Measurements from ENCODE around the gene CREB3L1. TPM values are rescaled to one million over a fixed set of nuclear protein-coding genes. Genes with fewer than 3 reads are reported as not detected.

CREB3L1 gene
- polyA plus RNA-seq, 1 donor, result 40.8 TPM

GRCh38 chr11:46326813-46327416, 49.5 kb downstream of the CREB3L1 start:
- DNase-seq (ENCODE audit: low read depth), result no peak

GRCh38 chr11:46327829-46328228, 50.4 kb downstream of the CREB3L1 start:
- DNase-seq (ENCODE audit: low read depth), result no peak

GRCh38 chr11:46330154-46330553, 52.7 kb downstream of the CREB3L1 start:
- no peak for DNase-seq (ENCODE audit: low read depth)

GRCh38 chr11:46330563-46331281, 53.3 kb downstream of the CREB3L1 start:
- no peak for DNase-seq (ENCODE audit: low read depth)

- DNase-seq (ENCODE audit: low read depth), result no peak
Measured at GRCh38 chr11:46331282-46331984, 54.0 kb downstream of the CREB3L1 start.

GRCh38 chr11:46332093-46332567, 54.7 kb downstream of the CREB3L1 start:
- no peak for DNase-seq (ENCODE audit: low read depth)

- no peak for DNase-seq (ENCODE audit: low read depth)
Measured at GRCh38 chr11:46332568-46333393, 55.3 kb downstream of the CREB3L1 start.

GRCh38 chr11:46333394-46333947, 56.0 kb downstream of the CREB3L1 start:
- no peak for DNase-seq (ENCODE audit: low read depth)

GRCh38 chr11:46334211-46334610, 56.7 kb downstream of the CREB3L1 start:
- DNase-seq (ENCODE audit: low read depth), result no peak

GRCh38 chr11:46335271-46335670, 57.8 kb downstream of the CREB3L1 start:
- DNase-seq (ENCODE audit: low read depth), result no peak

GRCh38 chr11:46335890-46336562, 58.6 kb downstream of the CREB3L1 start:
- DNase-seq (ENCODE audit: low read depth), result no peak

GRCh38 chr11:46336563-46337180, 59.2 kb downstream of the CREB3L1 start:
- no peak for DNase-seq (ENCODE audit: low read depth)

GRCh38 chr11:46337626-46338345, 60.3 kb downstream of the CREB3L1 start:
- DNase-seq (ENCODE audit: low read depth), result no peak

- DNase-seq (ENCODE audit: low read depth), result no peak
Measured at GRCh38 chr11:46338636-46338987, 61.1 kb downstream of the CREB3L1 start.

GRCh38 chr11:46338988-46339666, 61.7 kb downstream of the CREB3L1 start:
- DNase-seq (ENCODE audit: low read depth), result no peak

GRCh38 chr11:46339816-46340215, 62.4 kb downstream of the CREB3L1 start:
- DNase-seq (ENCODE audit: low read depth), result no peak

- no peak for DNase-seq (ENCODE audit: low read depth)
Measured at GRCh38 chr11:46341454-46341853, 64.0 kb downstream of the CREB3L1 start.

- DNase-seq (ENCODE audit: low read depth), result no peak
Measured at GRCh38 chr11:46342239-46342638, 64.8 kb downstream of the CREB3L1 start.

- DNase-seq (ENCODE audit: low read depth), result no peak
Measured at GRCh38 chr11:46343520-46343919, 66.1 kb downstream of the CREB3L1 start.

All from forelimb muscle (tissue), 1 donor.